Activated CD4-positive, alpha-beta T cell treated with anti-CD3 and anti-CD28 coated beads, Interleukin-2, amount 10 ng/mL, durations not matched to agents 7 days and 5 days (primary cell): ENCODE measurements around the gene DDX10. TPM values are rescaled to one million over a fixed set of nuclear protein-coding genes. Genes with fewer than 3 reads are reported as not detected.

ENCODE experiments used
- total RNA-seq, 2 experiments: library from RNA; stranded (reverse); gene quantifications; one replicate each; pipeline ENCODE4 v1.2.3, GENCODE V29; 2021

Gene DDX10
- total RNA-seq, 2 experiments from 2014 or later = 27.4 to 28.0 TPM

Other genes with a start within 250 kb of the DDX10 start
- gene C11orf65, start 197.5 kb upstream of the DDX10 start, total RNA-seq = 1 to 10 TPM; 1.4 to 1.7 TPM
- gene POGLUT3, start 166.7 kb upstream of the DDX10 start, total RNA-seq = 10 to 100 TPM; 17.4 to 18.5 TPM
- gene EXPH5, start 71.3 kb upstream of the DDX10 start, total RNA-seq = 1 to 10 TPM; 2.0 to 3.3 TPM